ENCODE results near the gene OR51I2. TPM values are rescaled to one million over a fixed set of nuclear protein-coding genes. Genes with fewer than 3 reads are reported as not detected.

Gene OR51I2
- total RNA-seq, 2 experiments from 2014 or later: not detected

DNA sequence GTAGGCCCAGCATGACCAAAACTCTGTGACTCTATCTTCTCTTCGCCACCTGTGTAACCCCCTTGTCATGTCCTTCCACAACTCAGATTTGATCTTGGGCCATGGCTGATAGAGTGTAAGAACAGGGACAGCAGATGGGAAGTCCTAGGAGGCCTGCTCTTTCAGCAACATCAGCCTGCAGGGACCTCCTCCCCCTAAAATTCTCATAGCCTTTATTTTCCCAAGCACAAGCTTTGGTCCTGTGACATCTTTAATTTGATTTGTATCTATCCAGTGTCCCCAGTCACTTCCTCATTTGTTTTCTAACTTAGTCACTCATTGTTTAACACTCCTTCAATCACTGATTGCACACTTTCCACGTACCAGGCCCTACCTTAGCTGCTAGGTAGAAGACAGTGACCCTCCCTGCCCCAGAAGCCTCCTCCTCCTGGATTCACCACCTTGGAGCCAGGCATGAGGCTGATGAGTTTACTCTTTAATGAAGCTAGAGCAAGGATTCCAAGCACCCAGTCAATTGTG, 55.3 kb downstream of the OR51I2 start:
- CTCF ChIA-PET: no interaction called here
- POLR2A ChIA-PET: no interaction called here

DNA sequence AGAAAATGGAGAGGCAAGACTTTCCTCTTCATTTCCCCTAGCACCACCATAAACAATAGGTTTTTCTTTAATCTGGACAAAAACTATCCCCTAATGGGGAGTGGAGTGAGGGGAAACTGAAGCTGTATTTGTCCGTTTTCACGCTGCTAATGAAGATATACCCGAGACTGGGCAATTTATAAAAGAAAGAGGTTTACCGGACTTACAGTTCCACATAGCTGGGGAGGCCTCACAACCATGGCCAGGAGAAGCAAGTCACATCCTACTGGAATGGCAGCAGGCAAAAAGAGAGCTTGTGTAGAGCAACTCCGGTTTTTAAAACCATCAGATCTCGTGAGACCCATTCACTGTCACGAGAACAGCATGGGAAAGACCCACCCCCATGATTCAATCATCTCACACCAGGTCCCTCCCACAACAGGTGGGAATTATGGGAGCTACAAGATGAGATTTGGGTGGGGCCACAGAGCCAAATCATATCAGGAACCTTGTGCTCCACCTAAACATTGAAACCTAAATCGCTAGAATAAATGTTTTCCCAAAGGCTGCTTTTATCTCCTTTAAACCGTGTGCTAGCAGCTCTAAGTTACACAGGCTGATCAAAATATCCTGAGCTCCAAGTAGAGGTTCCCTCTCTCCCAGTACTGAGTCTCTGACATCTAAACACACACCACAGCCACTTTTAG, 56.4 kb downstream of the OR51I2 start:
- POLR2A ChIA-PET: no interaction called here
- CTCF ChIA-PET: no interaction called here

Other genes starting within 250 kb of the OR51I2 start
- not detected for gene OR51V1, start 248.6 kb upstream of the OR51I2 start, total RNA-seq
- not detected for gene HBB, start 222.3 kb upstream of the OR51I2 start, total RNA-seq
- not detected for gene HBD, start 214.8 kb upstream of the OR51I2 start, total RNA-seq
- gene HBG1, start 199.5 kb upstream of the OR51I2 start, total RNA-seq: not detected
- gene HBG2, start 194.5 kb upstream of the OR51I2 start, total RNA-seq: not detected
- not detected for gene HBE1, start 179.4 kb upstream of the OR51I2 start, total RNA-seq
- not detected for gene OR51B4, start 147.4 kb upstream of the OR51I2 start, total RNA-seq
- gene OR51B2, start 125.0 kb upstream of the OR51I2 start, total RNA-seq: not detected
- gene OR51B5, start 105.8 kb upstream of the OR51I2 start, total RNA-seq: not detected
- not detected for gene OR51B6, start 97.8 kb upstream of the OR51I2 start, total RNA-seq
- gene OR51M1, start 65.5 kb upstream of the OR51I2 start, total RNA-seq: not detected
- not detected for gene OR51Q1, start 27.2 kb upstream of the OR51I2 start, total RNA-seq
- not detected for gene OR51I1, start 7.8 kb upstream of the OR51I2 start, total RNA-seq
- not detected for gene OR52D1, start 39.4 kb downstream of the OR51I2 start, total RNA-seq
- gene UBQLN3, start 60.6 kb downstream of the OR51I2 start, total RNA-seq: not detected
- under 1 TPM in 1 of 2 experiments, not detected in 1; 0.10 TPM for gene UBQLNL, start 67.4 kb downstream of the OR51I2 start, total RNA-seq
- not detected for gene OR52H1, start 99.2 kb downstream of the OR51I2 start, total RNA-seq
- not detected for gene OR52B6, start 131.6 kb downstream of the OR51I2 start, total RNA-seq
- under 1 TPM; 0.23 to 0.44 TPM for gene TRIM6, start 147.3 kb downstream of the OR51I2 start, total RNA-seq
- 1 to 10 TPM; 3.6 to 4.8 TPM for gene TRIM34, start 175.7 kb downstream of the OR51I2 start, total RNA-seq
- gene TRIM5, start 235.8 kb downstream of the OR51I2 start, total RNA-seq: 1 to 10 TPM; 5.6 to 6.1 TPM
- 10 to 100 TPM; 67.9 to 68.5 TPM for gene TRIM22, start 240.5 kb downstream of the OR51I2 start, total RNA-seq